ENCODE data around the gene SPRYD4. TPM values are rescaled to one million over a fixed set of nuclear protein-coding genes. Genes with fewer than 3 reads are reported as not detected.

The SPRYD4 gene
- total RNA-seq, 4 donors from 2014 or later: 2.3 to 3.6 (median 2.9) TPM

Other genes with a start within 250 kb of the SPRYD4 start
- gene RNF41, start 246.7 kb upstream of the SPRYD4 start, total RNA-seq: 10 to 100 TPM; 21.1 to 42.5 (median 28.6) TPM
- gene NABP2, start 244.2 kb upstream of the SPRYD4 start, total RNA-seq: 10 to 100 TPM; 17.2 to 31.0 (median 21.6) TPM
- gene SLC39A5, start 238.5 kb upstream of the SPRYD4 start, total RNA-seq: 1 to 10 TPM in 1 of 4 donors, not detected in 3; 1.1 TPM
- 10 to 100 TPM in 3 of 4 donors, 1 to 10 TPM in 1; 9.2 to 15.8 (median 13.9) TPM for gene ANKRD52, start 210.2 kb upstream of the SPRYD4 start, total RNA-seq
- 1 to 10 TPM; 1.6 to 9.5 (median 4.1) TPM for gene COQ10A, start 201.6 kb upstream of the SPRYD4 start, total RNA-seq
- 100 to 1,000 TPM; 126 to 175 (median 133) TPM for gene CS, start 168.2 kb upstream of the SPRYD4 start, total RNA-seq
- gene CNPY2, start 152.6 kb upstream of the SPRYD4 start, total RNA-seq: 10 to 100 TPM; 37.2 to 66.6 (median 55.3) TPM
- gene PAN2, start 134.6 kb upstream of the SPRYD4 start, total RNA-seq: 10 to 100 TPM; 10.2 to 35.9 (median 14.9) TPM
- gene IL23A, start 129.7 kb upstream of the SPRYD4 start, total RNA-seq: 10 to 100 TPM in 1 of 4 donors, 1 to 10 TPM in 2, not detected in 1; 2.6 to 28.6 (median 2.8) TPM
- 10 to 100 TPM; 54.3 to 83.7 (median 62.4) TPM for gene STAT2, start 108.5 kb upstream of the SPRYD4 start, total RNA-seq
- not detected for gene APOF, start 105.7 kb upstream of the SPRYD4 start, total RNA-seq
- gene TIMELESS, start 19.2 kb upstream of the SPRYD4 start, total RNA-seq: 10 to 100 TPM in 2 of 4 donors, 1 to 10 TPM in 2; 6.9 to 16.4 (median 11.4) TPM
- gene MIP, start 13.9 kb upstream of the SPRYD4 start, total RNA-seq: under 1 TPM in 1 of 4 donors, not detected in 3; 0.09 TPM
- 10 to 100 TPM in 1 of 4 donors, 1 to 10 TPM in 3; 4.9 to 10.5 (median 7.8) TPM for gene GLS2, start 19.6 kb downstream of the SPRYD4 start, total RNA-seq
- gene RBMS2, start 53.2 kb downstream of the SPRYD4 start, total RNA-seq: 10 to 100 TPM in 1 of 4 donors, 1 to 10 TPM in 3; 4.0 to 16.8 (median 6.8) TPM
- gene BAZ2A, start 161.7 kb downstream of the SPRYD4 start, total RNA-seq: 10 to 100 TPM; 36.7 to 65.3 (median 59.8) TPM
- gene ATP5F1B, start 177.4 kb downstream of the SPRYD4 start, total RNA-seq: 100 to 1,000 TPM; 337 to 726 (median 526) TPM
- 100 to 1,000 TPM in 2 of 4 donors, 10 to 100 TPM in 2; 61.9 to 157 (median 100) TPM for gene PTGES3, start 219.7 kb downstream of the SPRYD4 start, total RNA-seq

All from esophagus squamous epithelium (tissue), 4 donors.